ENCODE results near the gene FBXW10. TPM values are rescaled to one million over a fixed set of nuclear protein-coding genes. Genes with fewer than 3 reads are reported as not detected.
A peak's percentile ranks its signal among the peaks of the same experiment; 100 is the strongest.
"Not testable (repeated sequence)": the region's sequence is repeated elsewhere in the genome, so short reads cannot be mapped to it uniquely, and the experiment has no call there.

The FBXW10 gene
- total RNA-seq, 4 donors from 2014 or later, result 0.78 to 1.4 (median 1.0) TPM

- H3K9me3 ChIP-seq; DNase-seq; H3K4me3 ChIP-seq (replicated peaks in 1 of 3); H3K36me3 ChIP-seq; intact Hi-C loops (cut with DNase I); H3K27me3 ChIP-seq: not testable (repeated sequence)
- Histone ChIP-seq H3K4me1 (peaks cover 10 to 11% of the 10 kb centered on the region in 2 donors), H3K27ac (peak overlapping the region; percentile 61 to 79 (median 65))
- WGBS, 2 donors, result 29 to 53% methylated on average over 2 to 3 of the region's 12 CpGs
- peak in 1 of 2 donors; percentile 37 for TF ChIP-seq POLR2A (IDR thresholded peaks at IDR 0.05)
Observed at GRCh38 chr17:18721775-18722547, 21.9 kb upstream of the FBXW10 start.

DNA sequence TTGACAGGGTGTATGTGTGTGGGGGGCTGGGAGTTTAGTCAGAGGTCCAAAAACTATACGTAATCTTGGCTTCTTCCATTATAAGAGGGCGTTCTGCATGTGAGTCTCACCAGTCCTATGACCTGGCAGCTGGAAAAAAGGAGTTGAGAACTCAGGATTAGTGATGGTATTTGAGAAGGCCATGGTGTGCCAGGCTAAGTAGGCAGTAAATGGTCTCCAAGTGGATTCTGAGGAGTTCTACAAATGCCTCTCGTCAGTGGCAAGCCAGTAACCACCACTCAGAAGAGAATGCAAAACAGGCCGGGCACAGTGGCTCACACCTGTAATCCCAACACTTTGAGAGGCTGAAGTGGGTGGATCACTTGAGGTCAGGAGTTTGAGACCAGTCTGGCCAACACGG, 21.2 kb upstream of the FBXW10 start:
- H3K36me3 ChIP-seq; H3K27me3 ChIP-seq; intact Hi-C loops (cut with DNase I); H3K4me3 ChIP-seq (replicated peaks in 1 of 3); H3K9me3 ChIP-seq: not testable (repeated sequence)
- H3K27ac ChIP-seq, result peak overlapping the region in 2 of 3 donors; percentile 24 to 65
- 44 to 49% methylated on average over 4 to 5 of the region's 5 CpGs for WGBS, 2 donors
- peaks cover 10 to 11% of the 10 kb centered on the region in 2 donors for H3K4me1 ChIP-seq
- peak; percentile 53 to 58 for DNase-seq

DNA sequence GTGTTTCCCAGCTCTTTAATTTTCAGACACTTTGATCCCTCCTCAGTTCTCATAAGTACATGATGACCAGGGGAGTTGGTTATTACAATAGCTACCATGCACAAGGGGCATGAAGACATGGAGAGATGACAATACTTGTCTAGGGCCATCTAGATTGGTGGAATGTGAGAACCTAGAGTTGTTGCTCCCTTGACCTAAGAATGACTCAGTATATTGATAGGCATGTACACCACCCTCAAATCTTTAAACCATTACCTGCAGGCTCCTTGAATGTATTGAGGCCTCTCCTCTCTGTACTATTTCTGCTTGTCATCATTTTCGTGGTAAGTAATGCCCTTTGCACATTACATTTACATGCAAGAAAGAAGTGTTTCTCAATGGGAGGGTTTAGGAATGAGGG, 20.3 kb upstream of the FBXW10 start:
- H3K27ac ChIP-seq; H3K4me3 ChIP-seq (replicated peaks in 1 of 3); intact Hi-C loops (cut with DNase I); H3K27me3 ChIP-seq; H3K36me3 ChIP-seq; DNase-seq; H3K9me3 ChIP-seq: not testable (repeated sequence)
- H3K4me1 ChIP-seq, result peaks cover 10 to 11% of the 10 kb centered on the region in 2 donors
- 89 to 94% methylated on average over 1 of the region's 1 CpG for WGBS, 2 donors

DNA sequence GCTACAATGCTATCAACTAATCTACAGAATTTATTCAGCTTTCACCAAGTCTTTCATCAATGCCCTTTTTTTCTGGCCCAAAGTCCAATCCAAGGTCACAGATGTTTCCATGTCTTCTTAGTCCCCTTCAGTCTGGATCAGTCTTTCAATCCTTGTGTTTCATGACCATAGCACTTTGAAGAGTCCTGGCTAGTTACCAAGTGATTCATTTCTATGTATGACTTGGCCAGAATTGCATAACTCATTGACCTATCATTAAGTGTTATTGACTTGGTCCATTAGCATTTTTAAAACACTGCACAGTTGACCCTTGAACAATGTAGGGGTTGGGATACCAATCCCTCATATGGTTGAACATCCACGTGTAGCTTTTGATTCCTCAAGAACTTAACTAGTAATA, 11.4 kb upstream of the FBXW10 start:
- not testable (repeated sequence) for H3K4me1 ChIP-seq; H3K4me3 ChIP-seq (replicated peaks in 1 of 3)
- WGBS, 2 donors, result 57 to 75% methylated on average over 1 of the region's 1 CpG

GRCh38 chr17:18733350-18733749, 10.5 kb upstream of the FBXW10 start:
- DNase-seq; H3K27ac ChIP-seq; H3K4me1 ChIP-seq; H3K9me3 ChIP-seq; intact Hi-C loops (cut with DNase I); H3K4me3 ChIP-seq (replicated peaks in 1 of 3); H3K27me3 ChIP-seq; H3K36me3 ChIP-seq: not testable (repeated sequence)
- WGBS, 2 donors, result 81 to 83% methylated on average over 4 of the region's 4 CpGs

More for the DNA sequence above, 11.4 kb upstream of the FBXW10 start:
- H3K9me3 ChIP-seq; H3K36me3 ChIP-seq; H3K27ac ChIP-seq; DNase-seq; H3K27me3 ChIP-seq; intact Hi-C loops (cut with DNase I): not testable (repeated sequence)

- intact Hi-C loops (cut with DNase I); H3K27me3 ChIP-seq; H3K9me3 ChIP-seq; H3K4me3 ChIP-seq (replicated peaks in 1 of 3); DNase-seq; H3K4me1 ChIP-seq; H3K27ac ChIP-seq; H3K36me3 ChIP-seq: not testable (repeated sequence)
- 77 to 84% methylated on average over 7 of the region's 7 CpGs for WGBS, 2 donors
Observed at GRCh38 chr17:18739616-18740391, 4.0 kb upstream of the FBXW10 start.

- H3K9me3 ChIP-seq; H3K27me3 ChIP-seq; H3K4me3 ChIP-seq (replicated peaks in 1 of 3); H3K27ac ChIP-seq; H3K4me1 ChIP-seq; DNase-seq; H3K36me3 ChIP-seq; intact Hi-C loops (cut with DNase I): not testable (repeated sequence)
- WGBS, 2 donors, result 83 to 92% methylated on average over 2 to 4 of the region's 6 CpGs
Observed at GRCh38 chr17:18741228-18741627, 2.6 kb upstream of the FBXW10 start.

GRCh38 chr17:18744726-18745125, 872 bp downstream of the FBXW10 start:
- DNase-seq; H3K36me3 ChIP-seq; H3K9me3 ChIP-seq; intact Hi-C loops (cut with DNase I); H3K4me1 ChIP-seq; H3K27me3 ChIP-seq; H3K4me3 ChIP-seq (replicated peaks in 1 of 3); H3K27ac ChIP-seq: not testable (repeated sequence)
- 61 to 74% methylated on average over 4 of the region's 4 CpGs for WGBS, 2 donors

DNA sequence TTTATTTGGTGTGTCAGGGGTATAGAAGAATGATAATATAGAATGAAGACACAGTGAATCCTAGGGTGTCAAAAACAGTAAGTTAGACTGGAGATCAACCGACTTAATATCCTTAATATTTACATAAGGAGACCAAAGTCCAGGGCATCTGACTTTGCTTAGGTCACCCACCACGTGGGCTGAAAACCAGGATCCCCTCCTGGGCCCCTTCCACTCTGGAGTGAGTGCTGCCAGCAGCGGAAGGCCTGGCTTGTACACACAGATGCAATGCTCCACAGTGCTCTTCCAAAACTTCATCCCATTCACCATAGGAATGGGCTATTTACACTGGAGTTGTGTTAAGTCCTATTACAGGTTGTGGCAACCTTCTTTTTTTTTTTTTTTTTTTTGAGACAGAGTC, 2.7 kb downstream of the FBXW10 start:
- H3K4me1 ChIP-seq; DNase-seq; H3K27me3 ChIP-seq; H3K9me3 ChIP-seq; H3K4me3 ChIP-seq (replicated peaks in 1 of 3); H3K27ac ChIP-seq; intact Hi-C loops (cut with DNase I); H3K36me3 ChIP-seq: not testable (repeated sequence)
- WGBS, 2 donors, result 72 to 83% methylated on average over 3 of the region's 3 CpGs

DNA sequence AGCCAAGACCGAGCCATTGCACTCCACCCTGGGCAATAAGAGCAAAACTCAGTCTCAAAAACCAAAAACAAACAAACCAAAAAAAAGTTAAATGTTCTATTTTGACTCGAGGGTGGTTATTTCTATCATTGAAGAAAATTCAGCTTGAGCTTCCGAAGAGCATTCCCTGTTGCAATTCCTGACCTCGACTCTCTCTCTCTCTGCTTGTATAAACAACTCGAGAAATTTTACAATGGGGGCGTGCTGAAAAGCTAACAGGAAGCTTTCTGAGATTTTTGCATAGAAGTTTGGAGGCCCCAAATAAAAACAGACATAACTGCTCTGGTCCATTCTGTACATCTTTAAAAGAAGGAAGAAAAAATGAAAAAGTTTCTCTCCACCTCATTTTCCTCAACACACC, 3.6 kb downstream of the FBXW10 start:
- DNase-seq; intact Hi-C loops (cut with DNase I); H3K36me3 ChIP-seq; H3K4me3 ChIP-seq (replicated peaks in 1 of 3); H3K27me3 ChIP-seq; H3K27ac ChIP-seq; H3K4me1 ChIP-seq; H3K9me3 ChIP-seq: not testable (repeated sequence)
- WGBS, 2 donors, result 35% methylated on average over 6 of the region's 6 CpGs

DNA sequence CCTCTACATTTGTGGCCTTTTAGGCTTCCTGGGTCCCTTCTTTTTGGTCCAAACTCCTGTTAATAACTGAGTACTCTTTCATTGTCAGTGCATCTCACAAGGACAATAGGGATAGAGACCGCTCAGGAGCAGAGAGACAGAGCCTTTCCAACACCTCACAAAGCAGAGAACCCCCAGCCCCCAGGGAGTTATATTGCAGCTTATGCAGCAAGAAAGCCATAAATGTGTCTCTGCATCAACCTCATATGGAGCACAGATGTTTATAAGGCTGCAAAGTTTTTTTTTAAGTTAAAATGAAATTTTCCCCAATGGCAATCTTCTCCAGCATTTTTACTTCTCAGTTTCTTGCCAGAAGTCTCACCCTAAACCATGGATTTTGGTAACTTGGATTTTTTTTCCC, 6.4 kb downstream of the FBXW10 start:
- intact Hi-C loops (cut with DNase I); H3K36me3 ChIP-seq; H3K9me3 ChIP-seq; H3K4me1 ChIP-seq; H3K27me3 ChIP-seq; H3K27ac ChIP-seq; DNase-seq; H3K4me3 ChIP-seq (replicated peaks in 1 of 3): not testable (repeated sequence)
- 100% methylated on average over 1 of the region's 1 CpG; no CpG with 5 or more reads in 1 of the 2 donors for WGBS, 2 donors

- intact Hi-C loops (cut with DNase I); H3K4me3 ChIP-seq (replicated peaks in 1 of 3); H3K9me3 ChIP-seq; H3K27me3 ChIP-seq; H3K36me3 ChIP-seq; H3K27ac ChIP-seq; DNase-seq; H3K4me1 ChIP-seq: not testable (repeated sequence)
- 84 to 91% methylated on average over 5 of the region's 6 CpGs for WGBS, 2 donors
Observed at GRCh38 chr17:18753829-18754409, 10.1 kb downstream of the FBXW10 start.

Data from thyroid gland (tissue), 4 donors.